ENCODE measurements around the gene KRTAP5-3.

KRTAP5-3 gene

DNA sequence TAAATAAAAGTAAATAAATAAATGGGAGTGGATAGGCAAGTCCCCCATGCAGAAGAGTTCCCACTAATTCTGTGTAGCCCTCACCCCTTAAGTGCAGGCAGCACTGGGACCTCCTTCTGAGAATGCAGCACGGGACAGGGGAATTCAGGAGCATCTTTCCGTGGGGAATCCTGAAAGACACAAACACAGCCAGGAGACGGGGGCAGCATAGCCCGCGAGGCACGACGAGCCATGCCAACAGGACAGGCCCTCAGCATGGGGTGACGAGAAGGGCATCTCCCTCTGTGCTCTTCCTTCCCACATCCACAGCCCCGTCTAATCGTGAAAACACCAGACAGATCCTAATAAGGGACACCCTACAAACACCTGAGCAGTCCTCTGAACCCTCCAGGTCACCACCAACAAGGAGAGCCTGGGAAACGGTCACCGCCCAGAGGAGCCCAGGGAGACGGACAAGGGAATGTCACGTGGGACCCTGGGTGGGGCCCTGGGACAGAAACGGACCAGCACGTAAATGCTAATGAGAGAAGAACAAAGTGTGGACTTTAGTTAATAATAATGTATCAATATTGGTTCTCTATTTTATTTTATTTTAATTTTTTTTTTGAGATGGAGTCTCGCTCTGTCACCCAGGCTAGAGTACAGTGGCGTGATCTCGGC, 28.2 kb upstream of the KRTAP5-3 start:
- no peak for TF ChIP-seq CTCF (IDR thresholded peaks at IDR 0.05)
- peaks cover 0 to 67% of the 10 kb centered on the region in 2 donors for H3K27me3 ChIP-seq

DNA sequence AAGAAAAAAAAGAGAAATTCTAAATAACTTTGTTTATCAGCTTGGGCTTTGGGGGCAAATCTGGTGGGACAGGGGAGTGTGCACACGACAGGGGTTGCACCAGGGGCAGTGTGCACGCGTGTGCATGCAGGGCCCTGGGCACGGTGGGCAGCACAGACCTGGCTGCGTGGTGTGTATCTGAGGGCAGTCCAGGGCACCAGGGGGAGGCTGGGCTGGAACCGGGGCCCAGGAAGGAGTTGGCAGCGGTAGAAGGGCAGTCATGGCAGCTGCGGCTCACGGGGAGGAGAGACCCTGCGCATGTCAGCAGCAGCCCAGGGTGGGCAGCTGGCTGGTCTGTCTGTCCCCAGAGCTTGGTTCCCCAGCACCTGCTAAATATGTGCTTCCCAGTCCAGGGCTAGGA, 25.6 kb upstream of the KRTAP5-3 start:
- H3K9me3 ChIP-seq = no peaks in the 10 kb centered on the region
- no peak overlapping the region for H3K4me3 ChIP-seq
- peaks cover 0 to 62% of the 10 kb centered on the region in 2 donors for H3K27me3 ChIP-seq
- TF ChIP-seq CTCF (IDR thresholded peaks at IDR 0.05) = no peak
- no peaks in the 10 kb centered on the region for H3K36me3 ChIP-seq
- H3K4me1 ChIP-seq = no peaks in the 10 kb centered on the region
- intact Hi-C loops (cut with DNase I; ENCODE audit: low total_unique reads) = no loop called here
- H3K27ac ChIP-seq = no peak overlapping the region
- DNase-seq = no peak

More for the DNA sequence above, 28.2 kb upstream of the KRTAP5-3 start:
- intact Hi-C loops (cut with DNase I; ENCODE audit: low total_unique reads) = no loop called here
- H3K4me3 ChIP-seq = no peak overlapping the region
- H3K4me1 ChIP-seq = no peaks in the 10 kb centered on the region
- no peak overlapping the region for H3K27ac ChIP-seq
- H3K9me3 ChIP-seq = no peaks in the 10 kb centered on the region
- DNase-seq = no peak
- H3K36me3 ChIP-seq = no peaks in the 10 kb centered on the region

- intact Hi-C loops (cut with DNase I; ENCODE audit: low total_unique reads) = no loop called here
- H3K27me3 ChIP-seq = peaks cover 0 to 70% of the 10 kb centered on the region in 2 donors
These were observed 23.9 kb upstream of the KRTAP5-3 start for GRCh38 chr11:1632053-1632714.

DNA sequence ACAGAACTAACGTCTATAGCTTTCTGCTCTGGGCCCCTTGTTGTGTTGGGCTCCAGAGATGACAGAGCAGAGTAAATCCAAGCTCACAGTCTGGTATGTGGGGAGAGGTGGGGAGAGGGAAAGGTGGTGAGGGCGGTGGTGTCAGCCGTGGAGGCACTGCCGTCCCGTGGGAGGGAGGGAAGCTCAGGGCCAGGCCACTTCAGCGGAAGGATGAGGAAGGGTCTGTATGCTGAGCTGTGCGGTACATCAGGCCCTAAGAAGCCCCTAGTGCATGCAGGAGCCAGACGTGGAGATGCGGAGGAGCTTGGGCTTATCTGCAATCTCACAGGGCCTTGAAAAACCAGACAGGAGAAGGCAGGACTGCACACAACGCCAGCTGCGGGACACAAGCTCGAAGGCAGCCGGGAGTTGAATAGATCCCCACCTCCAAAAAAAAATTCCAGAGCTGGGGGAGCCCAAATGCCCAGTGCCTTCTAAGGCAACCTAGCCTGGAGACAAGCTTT, 22.9 kb upstream of the KRTAP5-3 start:
- Histone ChIP-seq H3K27me3 (peaks cover 0 to 70% of the 10 kb centered on the region in 2 donors), H3K9me3 (no peaks in the 10 kb centered on the region), H3K4me3 (no peak overlapping the region), H3K27ac (no peak overlapping the region), H3K36me3 (no peaks in the 10 kb centered on the region), H3K4me1 (no peaks in the 10 kb centered on the region)
- no peak for TF ChIP-seq CTCF (IDR thresholded peaks at IDR 0.05)
- intact Hi-C loops (cut with DNase I; ENCODE audit: low total_unique reads) = no loop called here
- DNase-seq = no peak

More at GRCh38 chr11:1632053-1632714, 23.9 kb upstream of the KRTAP5-3 start:
- H3K36me3 ChIP-seq = no peaks in the 10 kb centered on the region
- no peak overlapping the region for H3K27ac ChIP-seq
- TF ChIP-seq CTCF (IDR thresholded peaks at IDR 0.05) = no peak
- no peaks in the 10 kb centered on the region for H3K9me3 ChIP-seq
- no peak overlapping the region for H3K4me3 ChIP-seq
- no peaks in the 10 kb centered on the region for H3K4me1 ChIP-seq
- DNase-seq = no peak

GRCh38 chr11:1630271-1630670, 22.0 kb upstream of the KRTAP5-3 start:
- DNase-seq = no peak
- no peaks in the 10 kb centered on the region for H3K36me3 ChIP-seq
- no peak for TF ChIP-seq CTCF (IDR thresholded peaks at IDR 0.05)
- no peak overlapping the region for H3K4me3 ChIP-seq
- intact Hi-C loops (cut with DNase I; ENCODE audit: low total_unique reads) = no loop called here
- H3K27ac ChIP-seq = no peak overlapping the region
- H3K4me1 ChIP-seq = no peaks in the 10 kb centered on the region
- H3K27me3 ChIP-seq = peaks cover 0 to 68% of the 10 kb centered on the region in 2 donors
- no peaks in the 10 kb centered on the region for H3K9me3 ChIP-seq
